Progenitor cell of endocrine pancreas (in vitro differentiated cells): ENCODE results near the gene HAPLN2. TPM values are rescaled to one million over a fixed set of nuclear protein-coding genes. Genes with fewer than 3 reads are reported as not detected.
"Not testable (repeated sequence)": the region's sequence is repeated elsewhere in the genome, so short reads cannot be mapped to it uniquely, and the experiment has no call there.

Experiments used
- DNase-seq: peaks from one replicate; pipeline ENCODE4 v3.0.0; 2021; ENCODE audit warnings: low spot score; ENCODE audit not compliant: unreplicated experiment
- H3K27ac Mint-ChIP-seq: 2 replicates; pipeline ENCODE4 v1.8.0; 2021; ENCODE audit warnings: mild to moderate bottlenecking, moderate library complexity, mixed read lengths
- H3K27me3 Mint-ChIP-seq: 2 replicates; pipeline ENCODE4 v1.8.0; 2021; ENCODE audit warnings: mixed read lengths
- H3K36me3 Mint-ChIP-seq: 2 replicates; pipeline ENCODE4 v1.8.0; 2022; ENCODE audit warnings: mixed read lengths; ENCODE audit not compliant: insufficient read depth
- H3K4me1 Mint-ChIP-seq: 2 replicates; pipeline ENCODE4 v1.8.0; 2021; ENCODE audit warnings: low read depth, mixed read lengths
- H3K4me3 Mint-ChIP-seq: 2 replicates; pipeline ENCODE4 v1.8.0; 2021; ENCODE audit warnings: low read depth, mild to moderate bottlenecking, moderate library complexity, mixed read lengths
- H3K9me3 Mint-ChIP-seq: 2 replicates; pipeline ENCODE4 v1.8.0; 2021; ENCODE audit warnings: low read depth, mixed read lengths
- total RNA-seq: library from RNA; stranded (reverse); gene quantifications from 2 replicates; pipeline ENCODE4 v1.2.1, GENCODE V29; 2021
- TF ChIP-seq, protein P1 (sequence below): fragments of 200-600 bp; sonication (generic); IDR thresholded peaks from one replicate; pipeline ENCODE4 v1.5.0; 2021; ENCODE audit warnings: antibody characterized with exemption, mild to moderate bottlenecking; ENCODE audit not compliant: unreplicated experiment

The HAPLN2 gene
- total RNA-seq, 1 donor from 2014 or later, result 0.38 TPM

DNA sequence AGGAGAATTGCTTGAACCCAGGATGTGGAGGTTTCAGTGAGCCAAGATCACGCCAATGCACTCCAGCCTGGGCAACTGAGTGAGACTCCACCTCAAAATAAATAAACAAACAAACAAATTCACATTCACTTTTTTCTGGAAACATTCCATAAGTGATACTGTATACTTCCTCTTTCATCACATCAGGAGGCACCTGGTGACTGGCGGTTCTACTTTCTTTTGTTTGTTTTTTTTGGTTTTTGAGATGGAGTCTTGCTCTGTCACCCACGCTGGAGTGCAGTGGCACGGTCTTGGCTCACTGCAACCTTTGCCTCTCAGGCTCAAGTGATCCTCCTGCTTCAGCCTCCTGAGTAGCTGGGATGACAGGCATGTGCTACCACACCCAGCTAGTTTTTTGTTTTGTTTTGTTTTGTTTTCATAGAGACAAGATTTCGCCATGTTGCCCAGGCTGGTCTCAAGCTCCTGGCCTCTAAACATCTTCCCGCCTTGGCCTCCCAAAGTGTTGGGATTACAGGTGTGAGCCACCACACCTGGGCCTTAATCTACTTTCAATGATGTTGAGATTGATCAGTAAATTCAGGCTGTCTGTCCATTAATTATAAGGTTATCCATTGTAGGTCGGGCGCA, 10.7 kb downstream of the HAPLN2 start:
- peaks cover 3% of the 10 kb centered on the region for H3K4me1 Mint-ChIP-seq
- H3K9me3 Mint-ChIP-seq, result no peaks in the 10 kb centered on the region
- no peak overlapping the region for H3K27ac Mint-ChIP-seq
- TF ChIP-seq, protein P1, sequence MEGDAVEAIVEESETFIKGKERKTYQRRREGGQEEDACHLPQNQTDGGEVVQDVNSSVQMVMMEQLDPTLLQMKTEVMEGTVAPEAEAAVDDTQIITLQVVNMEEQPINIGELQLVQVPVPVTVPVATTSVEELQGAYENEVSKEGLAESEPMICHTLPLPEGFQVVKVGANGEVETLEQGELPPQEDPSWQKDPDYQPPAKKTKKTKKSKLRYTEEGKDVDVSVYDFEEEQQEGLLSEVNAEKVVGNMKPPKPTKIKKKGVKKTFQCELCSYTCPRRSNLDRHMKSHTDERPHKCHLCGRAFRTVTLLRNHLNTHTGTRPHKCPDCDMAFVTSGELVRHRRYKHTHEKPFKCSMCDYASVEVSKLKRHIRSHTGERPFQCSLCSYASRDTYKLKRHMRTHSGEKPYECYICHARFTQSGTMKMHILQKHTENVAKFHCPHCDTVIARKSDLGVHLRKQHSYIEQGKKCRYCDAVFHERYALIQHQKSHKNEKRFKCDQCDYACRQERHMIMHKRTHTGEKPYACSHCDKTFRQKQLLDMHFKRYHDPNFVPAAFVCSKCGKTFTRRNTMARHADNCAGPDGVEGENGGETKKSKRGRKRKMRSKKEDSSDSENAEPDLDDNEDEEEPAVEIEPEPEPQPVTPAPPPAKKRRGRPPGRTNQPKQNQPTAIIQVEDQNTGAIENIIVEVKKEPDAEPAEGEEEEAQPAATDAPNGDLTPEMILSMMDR, result no peak
- no peaks in the 10 kb centered on the region for H3K36me3 Mint-ChIP-seq
- peaks cover 71% of the 10 kb centered on the region for H3K27me3 Mint-ChIP-seq
- H3K4me3 Mint-ChIP-seq, result no peak overlapping the region
- no peak for DNase-seq

DNA sequence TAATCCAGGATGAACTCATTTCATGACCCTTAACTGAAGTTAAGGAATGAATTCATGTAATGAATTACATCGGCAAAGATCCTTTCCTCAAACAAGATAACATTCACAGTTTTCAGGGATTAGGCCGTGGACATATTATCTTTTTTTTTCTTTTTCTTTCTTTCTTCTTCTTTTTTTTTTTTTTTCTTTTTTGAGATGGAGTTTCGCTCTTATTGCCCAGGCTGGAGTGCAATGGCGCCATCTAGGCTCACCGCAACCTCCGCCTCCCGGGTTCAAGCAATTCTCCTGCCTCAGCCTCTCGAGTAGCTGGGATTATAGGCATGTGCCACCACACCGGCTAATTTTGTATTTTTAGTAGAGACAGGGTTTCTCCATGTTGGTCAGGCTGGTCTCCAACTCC, 11.9 kb downstream of the HAPLN2 start:
- H3K4me1 Mint-ChIP-seq, H3K27ac Mint-ChIP-seq, DNase-seq, H3K36me3 Mint-ChIP-seq, H3K9me3 Mint-ChIP-seq, H3K4me3 Mint-ChIP-seq: not testable (repeated sequence)
- peaks cover 72% of the 10 kb centered on the region for H3K27me3 Mint-ChIP-seq

GRCh38 chr1:156632355-156632754, 13.1 kb downstream of the HAPLN2 start:
- no peaks in the 10 kb centered on the region for H3K36me3 Mint-ChIP-seq
- TF ChIP-seq, protein P1, result no peak
- no peaks in the 10 kb centered on the region for H3K4me1 Mint-ChIP-seq
- H3K4me3 Mint-ChIP-seq, result no peak overlapping the region
- no peak overlapping the region for H3K27ac Mint-ChIP-seq
- no peaks in the 10 kb centered on the region for H3K9me3 Mint-ChIP-seq
- no peak for DNase-seq
- peaks cover 70% of the 10 kb centered on the region for H3K27me3 Mint-ChIP-seq

- Mint-ChIP-seq H3K9me3 (no peaks in the 10 kb centered on the region), H3K36me3 (no peaks in the 10 kb centered on the region), H3K27ac (no peak overlapping the region), H3K27me3 (peaks cover 81% of the 10 kb centered on the region), H3K4me1 (peaks cover 3% of the 10 kb centered on the region), H3K4me3 (no peak overlapping the region)
- TF ChIP-seq, protein P1, result no peak
- DNase-seq, result no peak
Measured at GRCh38 chr1:156638189-156638985, 19.2 kb downstream of the HAPLN2 start.

DNA sequence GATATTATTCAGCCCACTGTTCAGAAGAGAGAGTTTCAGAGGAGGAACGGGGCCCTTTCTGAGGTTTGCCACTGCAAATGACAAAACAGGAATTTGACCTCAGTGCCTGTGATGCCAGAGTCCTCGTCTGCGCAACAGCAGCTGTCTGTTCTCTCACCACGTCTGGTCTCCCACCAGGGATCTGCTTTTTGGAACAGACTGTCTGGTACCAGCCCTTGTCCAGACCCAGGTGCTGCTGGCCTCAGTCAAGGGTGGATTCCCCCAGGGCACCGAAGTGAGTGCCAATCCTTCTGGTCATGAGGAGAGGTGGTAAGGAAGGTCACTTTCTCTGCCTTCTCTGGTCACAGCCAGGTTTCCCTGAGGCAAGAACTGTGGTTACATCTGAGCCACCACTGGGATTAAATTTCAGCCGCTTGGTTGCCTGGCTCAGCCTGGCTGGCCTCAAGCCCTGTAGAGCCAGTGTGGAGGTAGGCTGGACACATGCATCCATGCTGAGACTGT, 20.4 kb downstream of the HAPLN2 start:
- Mint-ChIP-seq H3K27me3 (peaks cover 85% of the 10 kb centered on the region), H3K9me3 (no peaks in the 10 kb centered on the region), H3K4me3 (no peak overlapping the region), H3K36me3 (no peaks in the 10 kb centered on the region), H3K27ac (no peak overlapping the region), H3K4me1 (peaks cover 3% of the 10 kb centered on the region)
- DNase-seq, result no peak
- TF ChIP-seq, protein P1, result no peak
